H1 (cell line): Measurements from ENCODE around the gene TOR4A. TPM values are rescaled to one million over a fixed set of nuclear protein-coding genes. Genes with fewer than 3 reads are reported as not detected.

Experiments
- CTCF ChIA-PET: fragments of 300-600 bp; sonication (Branson Sonifier 250); formaldehyde crosslinking; loops from one replicate; lab custom pipeline; 2021; ENCODE audit not compliant: partially characterized antibody; lab: Charles Lee
- POLR2A ChIA-PET: fragments of 300-600 bp; sonication (Branson Sonifier 250); formaldehyde crosslinking; loops from one replicate; lab custom pipeline; 2021; ENCODE audit warnings: inconsistent platforms; ENCODE audit not compliant: partially characterized antibody; lab: Charles Lee
- DNase-seq, 2 experiments: peaks; one replicate each; pipeline versions ENCODE4 v3.0.0 to v3.0.0-alpha.2; 2010 to 2022; ENCODE audit warnings: low spot score in 2 of 2, low read depth in 1 of 2, mixed read lengths in 1 of 2
- FAIRE-seq: peaks from 2 replicates; lab custom pipeline; 2011; peaks lifted over from hg19 to GRCh38; lab: Jason Lieb, UNC
- H2AFZ ChIP-seq: 2 replicates; pipeline ENCODE4 v1.8.1; 2012; ENCODE audit warnings: low read length, inconsistent platforms
- H2AK5ac ChIP-seq: 2 replicates; pipeline ENCODE4 v1.6.1; 2013; ENCODE audit warnings: low read depth, low read length
- H2BK120ac ChIP-seq: replicated peaks from 2 replicates; pipeline ENCODE3; 2013; ENCODE audit warnings: low read depth, low read length, inconsistent platforms
- H2BK12ac ChIP-seq: 2 replicates; pipeline ENCODE4 v1.6.1; 2013; ENCODE audit warnings: low read depth, low read length
- H2BK15ac ChIP-seq: 2 replicates; pipeline ENCODE4 v1.6.1; 2013; ENCODE audit warnings: low read length
- H2BK20ac ChIP-seq: 2 replicates; pipeline ENCODE4 v1.6.1; 2013; ENCODE audit warnings: low read length
- H2BK5ac ChIP-seq: 2 replicates; pipeline ENCODE4 v1.6.1; 2013; ENCODE audit warnings: low read depth, low read length
- H3K14ac ChIP-seq: 2 replicates; pipeline ENCODE4 v1.6.1; 2013; ENCODE audit warnings: inconsistent platforms; ENCODE audit not compliant: insufficient read length
- H3K18ac ChIP-seq: 2 replicates; pipeline ENCODE4 v1.6.1; 2013; ENCODE audit warnings: low read length; ENCODE audit errors: extremely low read depth
- H3K23ac ChIP-seq: 2 replicates; pipeline ENCODE4 v1.6.1; 2013; ENCODE audit warnings: inconsistent platforms; ENCODE audit not compliant: insufficient read length
- H3K23me2 ChIP-seq: 2 replicates; pipeline ENCODE4 v1.6.1; 2013; ENCODE audit warnings: low read depth, low read length
- H3K27ac ChIP-seq: 2 replicates; pipeline ENCODE4 v1.6.1; 2011; ENCODE audit warnings: low read depth, low read length, inconsistent platforms
- H3K27me3 ChIP-seq, 4 experiments: replicated peaks in 1 of 4; 1 replicate in 1 of 4; 2 replicates in 3 of 4; pipeline versions ENCODE4 v1.6.1 to v1.8.1; 2011 to 2013; ENCODE audit warnings: low read length in 3 of 4, mild to moderate bottlenecking in 3 of 4, inconsistent platforms in 2 of 4, mixed read lengths in 2 of 4, moderate library complexity in 1 of 4; ENCODE audit not compliant: control insufficient read depth in 3 of 4, insufficient read depth in 3 of 4; ENCODE audit errors: extremely low read depth in 1 of 4
- H3K36me3 ChIP-seq, 4 experiments: 2 replicates each; pipeline versions ENCODE4 v1.6.1 to v1.8.1; 2011 to 2013; ENCODE audit warnings: mild to moderate bottlenecking in 4 of 4, low read length in 3 of 4, moderate library complexity in 2 of 4, control low read depth in 1 of 4, inconsistent platforms in 1 of 4; ENCODE audit not compliant: insufficient read depth in 4 of 4, control insufficient read depth in 2 of 4
- H3K4ac ChIP-seq: replicated peaks from 2 replicates; pipeline ENCODE3; 2013; ENCODE audit warnings: low read length, low read depth, mixed read lengths, inconsistent platforms; ENCODE audit not compliant: insufficient read length
- H3K4me1 ChIP-seq, 4 experiments: replicated peaks in 1 of 4; 1 replicate in 1 of 4; 2 replicates in 3 of 4; pipeline versions ENCODE4 v1.6.1 to v1.8.1; 2011 to 2013; ENCODE audit warnings: low read length in 3 of 4, inconsistent platforms in 2 of 4, mixed read lengths in 1 of 4; ENCODE audit not compliant: insufficient read depth in 4 of 4, control insufficient read depth in 3 of 4
- H3K4me2 ChIP-seq, 2 experiments: 2 replicates each; pipeline versions ENCODE4 v1.6.1 to v1.8.1; 2011 to 2013; ENCODE audit warnings: low read depth in 2 of 2, low read length in 2 of 2, control low read depth in 1 of 2, inconsistent platforms in 1 of 2, mild to moderate bottlenecking in 1 of 2; ENCODE audit not compliant: insufficient read depth in 1 of 2
- H3K4me3 ChIP-seq, 4 experiments: fragments of 200-600, 300-600 bp in 1 of 4; sonication (generic), shearing (Covaris generic), sonication (Bioruptor Twin) in 1 of 4; 2 replicates each; pipeline versions ENCODE4 v1.5.1 to v1.8.1; 2011 to 2016; ENCODE audit warnings: low read length in 4 of 4, low read depth in 3 of 4, control low read depth in 2 of 4, inconsistent platforms in 2 of 4, mild to moderate bottlenecking in 2 of 4, mixed read lengths in 1 of 4, moderate library complexity in 1 of 4; ENCODE audit not compliant: insufficient read depth in 2 of 4; ENCODE audit errors: extremely low read depth in 1 of 4
- H3K56ac ChIP-seq: replicated peaks from 2 replicates; pipeline ENCODE3; 2013; ENCODE audit warnings: low read depth, mild to moderate bottlenecking, mixed read lengths, low read length, inconsistent platforms; ENCODE audit not compliant: insufficient read length
- H3K79me1 ChIP-seq: 2 replicates; pipeline ENCODE4 v1.6.1; 2013; ENCODE audit warnings: low read depth, low read length, control low read depth
- H3K79me2 ChIP-seq, 2 experiments: 2 replicates each; pipeline versions ENCODE4 v1.6.1 to v1.8.1; 2012 to 2013; ENCODE audit warnings: low read length in 2 of 2, mild to moderate bottlenecking in 2 of 2, inconsistent platforms in 1 of 2; ENCODE audit not compliant: insufficient read depth in 2 of 2, control insufficient read depth in 1 of 2
- H3K9ac ChIP-seq, 4 experiments: replicated peaks in 1 of 4; 1 replicate in 1 of 4; 2 replicates in 3 of 4; pipeline versions ENCODE4 v1.6.1 to v1.8.1; 2011 to 2013; ENCODE audit warnings: low read depth in 3 of 4, low read length in 3 of 4, control low read depth in 2 of 4, mild to moderate bottlenecking in 2 of 4, moderate library complexity in 2 of 4, inconsistent platforms in 1 of 4; ENCODE audit errors: extremely low read depth in 1 of 4
- H3K9me3 ChIP-seq, 2 experiments: 2 replicates each; pipeline versions ENCODE4 v1.6.1 to v1.8.1; 2012 to 2013; ENCODE audit warnings: mild to moderate bottlenecking in 2 of 2, moderate library complexity in 2 of 2, control low read depth in 1 of 2, inconsistent platforms in 1 of 2, low read depth in 1 of 2, low read length in 1 of 2, mixed read lengths in 1 of 2; ENCODE audit not compliant: insufficient read depth in 2 of 2
- H4K20me1 ChIP-seq, 2 experiments: replicated peaks in 1 of 2; 2 replicates each; pipeline versions ENCODE3 to v1.8.1; 2011 to 2013; ENCODE audit warnings: inconsistent platforms in 2 of 2, low read length in 2 of 2, mild to moderate bottlenecking in 1 of 2; ENCODE audit not compliant: insufficient read depth in 2 of 2, control insufficient read depth in 1 of 2
- H4K5ac ChIP-seq: 2 replicates; pipeline ENCODE4 v1.6.1; 2013; ENCODE audit warnings: low read length, low read depth, mixed read lengths, inconsistent platforms; ENCODE audit not compliant: insufficient read length
- H4K8ac ChIP-seq: 2 replicates; pipeline ENCODE4 v1.8.0; 2013; ENCODE audit warnings: mild to moderate bottlenecking, moderate library complexity, low read length, inconsistent platforms; ENCODE audit not compliant: insufficient read depth; ENCODE audit errors: extremely low read depth
- H4K91ac ChIP-seq: replicated peaks from 2 replicates; pipeline ENCODE3; 2013; ENCODE audit warnings: low read length, mixed read lengths, inconsistent platforms; ENCODE audit not compliant: insufficient read length
- BCL11A ChIP-seq, 2 experiments: IDR thresholded peaks; one replicate each; pipeline ENCODE4 v1.6.1; 2011; ENCODE audit warnings: low read depth in 2 of 2, low read length in 2 of 2, mild to moderate bottlenecking in 2 of 2
- CBX5 ChIP-seq: fragments of 300-800, 300-1000 bp; sonication (generic); IDR thresholded peaks from 2 replicates; pipeline ENCODE4 v1.7.1; 2016; ENCODE audit warnings: antibody characterized with exemption, low read length, low read depth
- CBX8 ChIP-seq: fragments of 300-800, 300-1000 bp; sonication (generic); IDR thresholded peaks from 2 replicates; pipeline ENCODE4 v1.7.1; 2016; ENCODE audit warnings: low read depth, low read length, borderline replicate concordance
- CHD1 ChIP-seq: IDR thresholded peaks from 2 replicates; pipeline ENCODE4 v1.6.1; 2012; ENCODE audit warnings: low read depth, low read length, improper control_type of control experiment
- HDAC6 ChIP-seq: IDR thresholded peaks from one replicate; pipeline ENCODE4 v1.7.1; 2012; ENCODE audit warnings: low read depth, mild to moderate bottlenecking, inconsistent platforms, low read length, moderate library complexity
- KDM4A ChIP-seq: IDR thresholded peaks from one replicate; pipeline ENCODE4 v1.7.1; 2012; ENCODE audit warnings: low read depth, mild to moderate bottlenecking, moderate library complexity, low read length, inconsistent platforms; ENCODE audit not compliant: severe bottlenecking
- RBBP5 ChIP-seq: IDR thresholded peaks from 2 replicates; pipeline ENCODE4 v1.7.1; 2012; ENCODE audit warnings: low read depth, mild to moderate bottlenecking, inconsistent platforms, low read length, moderate library complexity, borderline replicate concordance
- SIRT6 ChIP-seq: IDR thresholded peaks from one replicate; pipeline ENCODE4 v1.7.1; 2012; ENCODE audit warnings: low read length, inconsistent platforms
- SIX5 ChIP-seq: IDR thresholded peaks from 2 replicates; pipeline ENCODE4 v1.6.1; 2011; ENCODE audit warnings: mild to moderate bottlenecking, low read depth, low read length
- WGBS, 2 experiments: shearing (Covaris generic) in 1 of 2; methylation state at CpG; one replicate each; pipeline versions ENCODE4 v1.1.6 to v1.1.7; 2013 to 2015; ENCODE audit warnings: low lambda C conversion rate in 2 of 2, mixed read lengths in 2 of 2, inconsistent platforms in 1 of 2, low coverage in 1 of 2, missing lambda C conversion rate in 1 of 2; ENCODE audit not compliant: insufficient replicate concordance in 2 of 2, insufficient coverage in 1 of 2, insufficient read length in 1 of 2; ENCODE audit errors: extremely low coverage in 1 of 2, missing lambda C conversion rate in 1 of 2; 5-methylcytosine and 5-hydroxymethylcytosine counted together
- polyA plus RNA-seq, 7 experiments: library from polyadenylated mRNA; depleted of rRNA in 3 of 7; stranded (reverse) in 5 of 7; unstranded in 2 of 7; fragments of >200 nt in 5 of 7; fragments of 200-250 nt in 2 of 7; gene quantifications; 1 replicate in 5 of 7; 2 replicates in 1 of 7; 4 replicates in 1 of 7; pipeline versions ENCODE4 v1.2.1 to v1.2.3, GENCODE V29; 2011 to 2013; ENCODE audit warnings: missing spikeins in 2 of 7, mixed read lengths in 2 of 7
- total RNA-seq: library from RNA; stranded (reverse); fragmentation: NEBNext Ultra II Directional; extraction: Animal tissue kit (Norgen Biotek cat#: 25700); gene quantifications from 2 replicates; pipeline ENCODE4 v1.2.1, GENCODE V29; 2021
- TF ChIP-seq, protein P1 (sequence below): IDR thresholded peaks from 2 replicates; pipeline ENCODE4 v1.6.1; 2011; ENCODE audit warnings: low read length, improper control_type of control experiment

Gene TOR4A
- total and polyA plus RNA-seq, 2 of the 8 experiments (the other 6 are each of a cell fraction or from before 2014, with no cell fraction given) = 8.4 to 9.3 TPM

DNA sequence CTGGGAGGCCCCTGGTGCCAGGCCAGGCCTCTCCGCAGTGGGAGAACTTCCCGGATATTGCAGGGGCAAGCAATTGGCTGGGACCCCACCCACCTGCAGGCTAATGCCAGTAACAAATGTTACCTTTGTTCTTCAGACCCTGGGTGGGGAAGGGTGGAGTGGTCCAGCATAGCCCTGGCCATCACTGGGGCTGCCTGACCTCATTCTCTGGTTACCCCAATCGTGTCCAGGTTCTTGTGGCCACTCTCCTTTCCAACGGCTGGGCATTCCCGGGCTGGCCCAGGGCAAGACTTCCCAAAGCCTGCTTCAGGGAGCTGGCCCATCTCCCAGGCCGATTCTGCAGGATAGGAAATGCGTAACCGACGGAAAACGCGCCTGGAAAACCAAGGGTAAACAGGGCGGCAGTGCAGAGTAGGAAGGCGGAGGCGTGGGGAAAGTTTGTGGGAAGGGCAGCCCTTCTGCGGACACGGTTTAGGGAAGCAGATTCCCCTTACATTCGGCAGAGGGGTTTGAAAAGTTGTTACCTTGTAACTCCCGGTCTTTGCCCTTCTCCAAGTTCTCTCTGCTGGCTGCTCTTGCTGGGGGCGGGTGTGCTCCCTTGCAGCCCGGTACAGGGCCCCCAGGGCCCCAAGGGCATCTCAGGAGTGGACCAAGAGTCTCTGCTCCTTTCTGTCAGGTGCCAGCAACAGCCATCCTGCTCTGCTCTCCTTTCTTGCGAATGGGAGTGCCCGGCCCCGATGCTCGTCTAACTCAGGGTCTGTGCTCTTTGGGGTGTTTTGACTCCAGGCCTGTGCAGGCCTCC is 21.1 kb downstream of the TOR4A start:
- H3K14ac ChIP-seq = no peak overlapping the region
- H3K27ac ChIP-seq = no peak overlapping the region; the same call in 1 of the 2 replicates
- no peak for FAIRE-seq
- H3K4me2 ChIP-seq = peak overlapping the region; percentile 87 to 98
- H3K36me3 ChIP-seq = no peaks in the 10 kb centered on the region
- peaks cover 0 to 3% of the 10 kb centered on the region in 2 experiments; a peak in 1 of 4 replicates for H3K79me2 ChIP-seq
- H3K4me1 ChIP-seq = peaks cover 3 to 39% (median 34%) of the 10 kb centered on the region in 4 experiments
- H3K27me3 ChIP-seq = peaks cover 0 to 34% (median 16%) of the 10 kb centered on the region in 4 experiments; a peak in 5 of 7 replicates
- POLR2A ChIA-PET = interaction anchor here (1.0 to 10.0 kb wide), 8 partner anchors 16 to 157 kb away, joined by 3 to 129 read pairs (median 4); partner anchors contain the start of genes TOR4A and TUBB4B
- peak overlapping the region; percentile 40; the same call in 1 of the 2 replicates for H2BK12ac ChIP-seq
- peak in 1 of 2 experiments; percentile 71 for DNase-seq
- no peak overlapping the region for H2BK15ac ChIP-seq
- H3K4ac ChIP-seq = no peak overlapping the region
- H3K4me3 ChIP-seq = peak overlapping the region in 3 of 4 experiments; percentile 83 to 97 (median 84); a peak in 4 of 8 replicates
- H2AK5ac ChIP-seq = no peak overlapping the region
- H2BK20ac ChIP-seq = no peak overlapping the region
- 39% methylated on average over 24 of the region's 24 CpGs; no CpG with 5 or more reads in 1 of the 2 experiments for WGBS, 2 experiments
- no peak overlapping the region for H3K23ac ChIP-seq
- H3K56ac ChIP-seq = no peak overlapping the region
- H2BK120ac ChIP-seq = no peak overlapping the region
- H3K18ac ChIP-seq = 0 out of 2 replicates have a peak overlapping the region, but pooled peaks have one; percentile 51
- H3K9me3 ChIP-seq = peaks cover 0 to 4% of the 10 kb centered on the region in 2 experiments; a peak in 2 of 4 replicates
- peaks cover 3 to 11% of the 10 kb centered on the region in 2 experiments for H4K20me1 ChIP-seq
- peaks cover 3% of the 10 kb centered on the region for H3K79me1 ChIP-seq
- no peak overlapping the region for H4K91ac ChIP-seq
- no peak overlapping the region for H2AFZ ChIP-seq
- H4K8ac ChIP-seq = no peak overlapping the region; the same call in 1 of the 2 replicates
- H3K23me2 ChIP-seq = peaks cover 15% of the 10 kb centered on the region
- H3K9ac ChIP-seq = no peak overlapping the region; a peak in 1 of 7 replicates
- H4K5ac ChIP-seq = no peak overlapping the region
- H2BK5ac ChIP-seq = peak overlapping the region; percentile 28; the same call in 1 of the 2 replicates
- CTCF ChIA-PET = interaction anchor here (1.3 to 2.6 kb wide), 5 partner anchors 12 to 124 kb away, joined by 3 to 9 read pairs (median 5); partner anchors contain the start of genes EXD3 and NOXA1
- TF ChIP-seq KDM4A (no peak), CBX5 (no peak), HDAC6 (no peak), BCL11A (IDR thresholded peaks at IDR 0.05; ENCODE audit: low read depth in 2 of 2, low read length in 2 of 2) (no peak), SIRT6 (no peak), CBX8 (no peak), SIX5 (no peak), CHD1 (no peak), RBBP5 (no peak)
- TF ChIP-seq, protein P1, sequence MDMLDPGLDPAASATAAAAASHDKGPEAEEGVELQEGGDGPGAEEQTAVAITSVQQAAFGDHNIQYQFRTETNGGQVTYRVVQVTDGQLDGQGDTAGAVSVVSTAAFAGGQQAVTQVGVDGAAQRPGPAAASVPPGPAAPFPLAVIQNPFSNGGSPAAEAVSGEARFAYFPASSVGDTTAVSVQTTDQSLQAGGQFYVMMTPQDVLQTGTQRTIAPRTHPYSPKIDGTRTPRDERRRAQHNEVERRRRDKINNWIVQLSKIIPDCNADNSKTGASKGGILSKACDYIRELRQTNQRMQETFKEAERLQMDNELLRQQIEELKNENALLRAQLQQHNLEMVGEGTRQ = no peak
